Loucy (cell line): ENCODE measurements around the gene VPS45.

Experiments
- CTCF ChIP-seq: fragments of 200-600 bp; sonication (generic); conservative IDR thresholded peaks from 2 replicates; pipeline ENCODE4 v1.5.1; 2014; ENCODE audit warnings: mild to moderate bottlenecking, antibody characterized with exemption, low read length
- EZH2phosphoT487 ChIP-seq: fragments of 200-600 bp; IDR thresholded peaks from 2 replicates; pipeline ENCODE4 v1.6.1; 2018; ENCODE audit warnings: antibody characterized with exemption, mild to moderate bottlenecking, moderate library complexity, borderline replicate concordance

- peak; percentile 32 for TF ChIP-seq CTCF
- TF ChIP-seq EZH2phosphoT487: no peak
Measured at GRCh38 chr1:150160964-150161621, 93.5 kb downstream of the VPS45 start.
